GM12873 (cell line): ENCODE data around the gene SLC30A5.

Source experiments
- CTCF ChIP-seq: IDR thresholded peaks from 2 replicates; pipeline ENCODE4 v1.5.1; 2012; ENCODE audit warnings: low read depth, mild to moderate bottlenecking, moderate library complexity, low read length, control low read depth; ENCODE audit not compliant: insufficient read depth; ENCODE audit errors: missing control alignments

SLC30A5 gene

GRCh38 chr5:69074664-69075521 is 18.9 kb upstream of the SLC30A5 start:
- no peak for TF ChIP-seq CTCF

GRCh38 chr5:69075522-69076179 is 18.2 kb upstream of the SLC30A5 start:
- no peak for TF ChIP-seq CTCF

- no peak for TF ChIP-seq CTCF
These were observed 14.8 kb upstream of the SLC30A5 start for GRCh38 chr5:69078921-69079540.

GRCh38 chr5:69079556-69079955 is 14.3 kb upstream of the SLC30A5 start:
- no peak for TF ChIP-seq CTCF

- no peak for TF ChIP-seq CTCF
These were observed 10.4 kb upstream of the SLC30A5 start for GRCh38 chr5:69083412-69083811.

- no peak for TF ChIP-seq CTCF
These were observed 9.6 kb upstream of the SLC30A5 start for GRCh38 chr5:69084195-69084594.

- no peak for TF ChIP-seq CTCF
These were observed 8.9 kb upstream of the SLC30A5 start for GRCh38 chr5:69084903-69085302.
